ENCODE data around the gene GPR6.

The GPR6 gene

DNA sequence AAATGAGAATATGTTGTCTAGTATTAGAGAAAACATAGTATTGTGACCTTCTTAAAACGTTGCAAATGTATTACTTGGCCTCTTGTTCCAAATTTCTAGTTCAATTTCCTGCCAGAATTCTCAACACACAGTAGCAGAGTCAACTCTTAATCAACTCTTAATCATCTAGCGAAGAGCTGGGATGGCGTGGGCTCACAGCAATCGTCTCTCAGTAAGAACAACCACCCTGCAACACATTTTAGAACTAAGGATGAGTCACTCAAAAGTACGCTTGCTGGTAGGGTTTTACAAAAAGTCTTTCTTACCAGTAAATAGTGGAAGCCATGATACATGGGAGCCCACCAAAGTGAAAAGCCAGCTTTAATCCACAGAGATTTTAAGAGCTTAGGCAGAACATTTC is 24.6 kb downstream of the GPR6 start:
- no peak for DNase-seq

- DNase-seq: no peak
Observed at GRCh38 chr6:110013386-110013785, 35.3 kb downstream of the GPR6 start.

DNA sequence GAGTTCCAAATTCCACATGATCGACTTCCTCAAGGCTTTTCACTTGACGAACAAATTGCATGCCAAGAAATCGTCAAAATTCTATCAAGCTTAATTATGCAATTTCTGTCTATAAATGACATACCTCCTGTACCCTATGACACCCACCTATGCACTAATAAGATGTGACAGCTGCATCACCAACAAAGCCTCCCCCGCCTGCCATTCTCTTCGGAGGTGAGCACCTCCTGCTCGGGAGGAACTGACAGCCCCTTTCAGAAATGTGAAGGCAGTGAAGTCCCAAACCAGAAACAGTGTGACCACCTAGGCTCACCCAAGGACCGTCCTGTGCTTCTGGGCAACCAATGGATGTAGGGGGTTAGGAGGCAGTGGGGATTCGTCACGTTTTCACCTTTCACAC is 37.1 kb downstream of the GPR6 start:
- no peak for DNase-seq

- DNase-seq: no peak
Observed at GRCh38 chr6:110017306-110017705, 39.2 kb downstream of the GPR6 start.

DNA sequence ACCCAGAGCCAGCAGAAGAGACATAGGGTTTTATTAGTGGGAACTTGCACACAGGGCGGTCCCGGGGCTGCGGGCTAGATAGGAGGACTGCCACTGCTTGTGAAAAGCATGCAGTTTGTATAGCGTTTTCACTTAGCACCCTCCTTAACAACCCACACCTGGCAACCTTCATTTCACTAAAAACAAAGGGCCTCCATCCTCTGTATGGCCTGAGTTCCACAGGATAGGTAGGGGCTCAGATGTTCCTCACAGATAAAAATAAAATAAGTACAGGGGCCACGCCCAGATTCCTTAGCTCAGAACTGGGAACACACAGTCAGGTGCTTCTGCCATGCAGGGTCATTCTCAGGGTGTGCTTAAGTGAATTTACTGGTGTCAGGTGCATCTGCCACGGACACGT is 39.8 kb downstream of the GPR6 start:
- DNase-seq: no peak

- no peak for DNase-seq
Observed at GRCh38 chr6:110018486-110018885, 40.4 kb downstream of the GPR6 start.

- no peak for DNase-seq
Observed at GRCh38 chr6:110020888-110021287, 42.8 kb downstream of the GPR6 start.

DNA sequence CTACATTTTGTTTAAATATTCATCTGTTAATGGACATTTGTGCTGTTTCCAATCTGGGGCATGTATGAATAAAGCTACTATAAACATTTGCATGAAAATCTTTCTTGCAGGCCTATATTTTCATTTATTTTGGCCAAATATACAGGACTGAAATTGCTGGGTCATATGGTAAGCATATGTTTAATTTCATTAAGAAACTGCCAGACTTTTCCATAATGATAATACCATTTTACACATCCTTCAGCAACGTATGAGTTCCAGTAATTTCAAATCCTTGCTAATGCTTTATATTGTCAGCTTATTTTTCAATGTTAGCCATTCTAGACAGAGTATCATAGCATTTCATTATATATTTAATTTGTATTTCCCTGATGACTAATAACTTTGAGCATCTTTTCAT is 51.0 kb downstream of the GPR6 start:
- no peak for DNase-seq
